H9 (cell line): Measurements from ENCODE around the gene AGO3. TPM values are rescaled to one million over a fixed set of nuclear protein-coding genes. Genes with fewer than 3 reads are reported as not detected.

Experiments used
- DNase-seq: peaks from one replicate; pipeline ENCODE4 v3.0.0-alpha.2; 2017
- H2AFZ ChIP-seq: one replicate; pipeline ENCODE4 v1.6.1; 2013; ENCODE audit warnings: mild to moderate bottlenecking, low read length, control low read depth, moderate library complexity
- H2AK5ac ChIP-seq: 2 replicates; pipeline ENCODE4 v1.6.1; 2013; ENCODE audit warnings: low read length, control low read depth, mixed read lengths; ENCODE audit not compliant: insufficient read length
- H2BK120ac ChIP-seq: one replicate; pipeline ENCODE4 v1.6.1; 2013; ENCODE audit warnings: low read depth, mild to moderate bottlenecking, low read length, control low read depth, inconsistent platforms; ENCODE audit not compliant: poor library complexity, severe bottlenecking
- H2BK12ac ChIP-seq: 2 replicates; pipeline ENCODE4 v1.6.1; 2013; ENCODE audit warnings: low read length, control low read depth, mixed read lengths, low read depth; ENCODE audit not compliant: insufficient read length
- H2BK15ac ChIP-seq: 2 replicates; pipeline ENCODE4 v1.6.1; 2013; ENCODE audit warnings: low read depth, low read length, control low read depth
- H2BK20ac ChIP-seq: one replicate; pipeline ENCODE4 v1.6.1; 2013; ENCODE audit warnings: low read depth, mild to moderate bottlenecking, low read length, control low read depth, inconsistent platforms; ENCODE audit not compliant: poor library complexity, severe bottlenecking
- H2BK5ac ChIP-seq: 2 replicates; pipeline ENCODE4 v1.6.1; 2013; ENCODE audit warnings: low read length, control low read depth, mixed read lengths; ENCODE audit not compliant: insufficient read length
- H3K14ac ChIP-seq: 2 replicates; pipeline ENCODE4 v1.6.1; 2013; ENCODE audit warnings: low read length, control low read depth; ENCODE audit not compliant: insufficient read depth
- H3K18ac ChIP-seq: 2 replicates; pipeline ENCODE4 v1.6.1; 2013; ENCODE audit warnings: low read depth, mild to moderate bottlenecking, mixed read lengths, low read length, control low read depth; ENCODE audit not compliant: insufficient read length
- H3K23ac ChIP-seq: 2 replicates; pipeline ENCODE4 v1.6.1; 2013; ENCODE audit warnings: low read length, control low read depth, mixed read lengths, low read depth; ENCODE audit not compliant: insufficient read length
- H3K23me2 ChIP-seq: 2 replicates; pipeline ENCODE4 v1.6.1; 2013; ENCODE audit warnings: low read depth, mild to moderate bottlenecking, mixed read lengths, low read length, control low read depth; ENCODE audit not compliant: insufficient read length, poor library complexity, severe bottlenecking
- H3K27ac ChIP-seq: 2 replicates; pipeline ENCODE4 v1.5.1; 2013; ENCODE audit warnings: low read length, control low read depth, mixed read lengths, low read depth; ENCODE audit not compliant: insufficient read length
- H3K27me3 ChIP-seq: 2 replicates; pipeline ENCODE4 v1.6.1; 2013; ENCODE audit warnings: low read length, control low read depth, inconsistent platforms; ENCODE audit not compliant: insufficient read depth
- H3K4ac ChIP-seq: 2 replicates; pipeline ENCODE4 v1.6.1; 2013; ENCODE audit warnings: low read depth, mild to moderate bottlenecking, control low read depth, inconsistent platforms, low read length, moderate library complexity
- H3K4me1 ChIP-seq: 2 replicates; pipeline ENCODE4 v1.6.1; 2013; ENCODE audit warnings: low read length, control low read depth, inconsistent platforms; ENCODE audit not compliant: insufficient read depth
- H3K4me2 ChIP-seq: 2 replicates; pipeline ENCODE4 v1.6.1; 2013; ENCODE audit warnings: low read length, control low read depth, mixed read lengths; ENCODE audit not compliant: insufficient read length, insufficient read depth
- H3K56ac ChIP-seq: 2 replicates; pipeline ENCODE4 v1.6.1; 2013; ENCODE audit warnings: low read depth, mild to moderate bottlenecking, mixed read lengths, low read length, control low read depth; ENCODE audit not compliant: insufficient read length
- H3K79me1 ChIP-seq: 2 replicates; pipeline ENCODE4 v1.6.1; 2013; ENCODE audit warnings: low read depth, mild to moderate bottlenecking, moderate library complexity, low read length, control low read depth, inconsistent platforms; ENCODE audit not compliant: insufficient read depth, poor library complexity, severe bottlenecking
- H3K79me2 ChIP-seq: 2 replicates; pipeline ENCODE4 v1.6.1; 2013; ENCODE audit warnings: low read length, control low read depth, inconsistent platforms; ENCODE audit not compliant: insufficient read depth
- H3K9ac ChIP-seq: 2 replicates; pipeline ENCODE4 v1.6.1; 2013; ENCODE audit warnings: low read length, control low read depth, mixed read lengths; ENCODE audit not compliant: insufficient read length; ENCODE audit errors: extremely low read depth
- H3K9me3 ChIP-seq: one replicate; pipeline ENCODE4 v1.6.1; 2013; ENCODE audit warnings: low read depth, low read length, inconsistent platforms; ENCODE audit not compliant: control insufficient read depth
- H3T11ph ChIP-seq: one replicate; pipeline ENCODE4 v1.6.1; 2013; ENCODE audit warnings: mild to moderate bottlenecking, low read length, control low read depth, inconsistent platforms
- H4K20me1 ChIP-seq: one replicate; pipeline ENCODE4 v1.6.1; 2013; ENCODE audit not compliant: control insufficient read depth, insufficient read length, insufficient read depth
- H4K5ac ChIP-seq: 2 replicates; pipeline ENCODE4 v1.6.1; 2013; ENCODE audit warnings: low read depth, mild to moderate bottlenecking, mixed read lengths, low read length, control low read depth; ENCODE audit not compliant: insufficient read length
- H4K8ac ChIP-seq: replicated peaks from 2 replicates; pipeline ENCODE4 v1.6.1; 2013; ENCODE audit warnings: low read length, control low read depth, mixed read lengths, low read depth; ENCODE audit not compliant: insufficient read length
- H4K91ac ChIP-seq: 2 replicates; pipeline ENCODE4 v1.6.1; 2013; ENCODE audit warnings: low read depth, mild to moderate bottlenecking, moderate library complexity, mixed read lengths, low read length, control low read depth; ENCODE audit not compliant: insufficient read length
- H3K27ac Mint-ChIP-seq, 3 experiments: 2 replicates in 2 of 3; 3 replicates in 1 of 3; pipeline ENCODE4 v1.8.0; 2020 to 2021; ENCODE audit warnings: mixed read lengths in 3 of 3, mild to moderate bottlenecking in 1 of 3, moderate library complexity in 1 of 3
- H3K27me3 Mint-ChIP-seq: 2 replicates; pipeline ENCODE4 v1.8.0; 2021; ENCODE audit warnings: low read depth, mild to moderate bottlenecking, moderate library complexity, mixed read lengths
- H3K36me3 Mint-ChIP-seq, 3 experiments: 2 replicates in 2 of 3; 3 replicates in 1 of 3; pipeline ENCODE4 v1.8.0; 2020 to 2021; ENCODE audit warnings: low read depth in 3 of 3, mixed read lengths in 3 of 3; ENCODE audit not compliant: insufficient read depth in 1 of 3
- H3K4me1 Mint-ChIP-seq, 2 experiments: 2 replicates each; pipeline ENCODE4 v1.8.0; 2020; ENCODE audit warnings: mixed read lengths in 2 of 2
- H3K4me3 Mint-ChIP-seq, 2 experiments: 2 replicates in 1 of 2; 3 replicates in 1 of 2; pipeline ENCODE4 v1.8.0; 2020 to 2021; ENCODE audit warnings: mild to moderate bottlenecking in 2 of 2, mixed read lengths in 2 of 2, moderate library complexity in 1 of 2
- H3K9me3 Mint-ChIP-seq, 2 experiments: 2 replicates in 1 of 2; 3 replicates in 1 of 2; pipeline ENCODE4 v1.8.0; 2020; ENCODE audit warnings: mild to moderate bottlenecking in 2 of 2, mixed read lengths in 2 of 2, moderate library complexity in 1 of 2
- CTCF ChIP-seq: fragments of 200-600 bp; sonication (generic); conservative IDR thresholded peaks from 3 replicates; pipeline ENCODE4 v1.8.0; 2021; ENCODE audit warnings: antibody characterized with exemption, mild to moderate bottlenecking
- WGBS: extraction: QIAGEN DNeasy Blood & Tissue Kit; methylation state at CpG from one replicate; pipeline ENCODE4 v1.1.7; 2013; ENCODE audit warnings: missing lambda C conversion rate, low lambda C conversion rate, mixed read lengths; ENCODE audit not compliant: insufficient read length; ENCODE audit errors: extremely low coverage; 5-methylcytosine and 5-hydroxymethylcytosine counted together
- total RNA-seq: library from RNA; stranded (reverse); gene quantifications from 2 replicates; pipeline ENCODE4 v1.2.1, GENCODE V29; 2021

Gene AGO3
- total RNA-seq, 1 experiment from 2014 or later = 27.0 TPM

GRCh38 chr1:36089393-36090121, 158.7 kb downstream of the AGO3 start:
- no peaks in the 10 kb centered on the region for H3K79me1 ChIP-seq
- H2BK15ac ChIP-seq = no peak overlapping the region
- H3K27me3 ChIP-seq = no peaks in the 10 kb centered on the region
- H2AFZ ChIP-seq = no peak overlapping the region
- H3K9ac ChIP-seq = peak overlapping the region; percentile 63
- H4K91ac ChIP-seq = no peak overlapping the region
- peak overlapping the region; percentile 87 for H3K4me3 Mint-ChIP-seq
- H3K23ac ChIP-seq = no peak overlapping the region
- no peak overlapping the region for H4K5ac ChIP-seq
- H4K20me1 ChIP-seq = no peaks in the 10 kb centered on the region
- no peak overlapping the region for H3K18ac ChIP-seq
- WGBS = no CpG with 5 or more reads among the region's 32 CpGs
- H3K4me1 ChIP-seq = no peaks in the 10 kb centered on the region
- H3K27ac ChIP-seq = no peak overlapping the region
- no peak overlapping the region for H3K56ac ChIP-seq
- H2BK12ac ChIP-seq = no peak overlapping the region
- H3K23me2 ChIP-seq = peaks cover 6% of the 10 kb centered on the region
- no peaks in the 10 kb centered on the region for H3K9me3 ChIP-seq
- peaks cover 14 to 22% of the 10 kb centered on the region in 2 experiments for H3K4me1 Mint-ChIP-seq
- H3T11ph ChIP-seq = no peak overlapping the region
- no peak overlapping the region for H3K4ac ChIP-seq
- H2BK20ac ChIP-seq = no peak overlapping the region
- H4K8ac ChIP-seq = no peak overlapping the region
- H3K14ac ChIP-seq = no peak overlapping the region
- H3K4me2 ChIP-seq = peak overlapping the region; percentile 91
- H3K79me2 ChIP-seq = peaks cover 2% of the 10 kb centered on the region; the same call in 1 of the 2 replicates
- H3K36me3 Mint-ChIP-seq = peaks cover 21 to 38% (median 36%) of the 10 kb centered on the region in 3 experiments; a peak in 6 of 7 replicates
- H2AK5ac ChIP-seq = no peak overlapping the region
- no peak for DNase-seq
- peak overlapping the region; percentile 41 to 90 (median 46); a peak in 6 of 7 replicates for H3K27ac Mint-ChIP-seq
- no peak overlapping the region for H2BK5ac ChIP-seq
- H3K9me3 Mint-ChIP-seq = no peaks in the 10 kb centered on the region; a peak in 1 of 5 replicates
- no peak for TF ChIP-seq CTCF
- no peak overlapping the region for H2BK120ac ChIP-seq
- peaks cover 6% of the 10 kb centered on the region for H3K27me3 Mint-ChIP-seq
